H9 (cell line): ENCODE measurements around the gene GNPNAT1. TPM values are rescaled to one million over a fixed set of nuclear protein-coding genes. Genes with fewer than 3 reads are reported as not detected.

ENCODE experiments used
- DNase-seq: peaks from one replicate; pipeline ENCODE4 v3.0.0-alpha.2; 2017
- H2AFZ ChIP-seq: one replicate; pipeline ENCODE4 v1.6.1; 2013; ENCODE audit warnings: mild to moderate bottlenecking, low read length, control low read depth, moderate library complexity
- H2AK5ac ChIP-seq: 2 replicates; pipeline ENCODE4 v1.6.1; 2013; ENCODE audit warnings: low read length, control low read depth, mixed read lengths; ENCODE audit not compliant: insufficient read length
- H2BK120ac ChIP-seq: one replicate; pipeline ENCODE4 v1.6.1; 2013; ENCODE audit warnings: low read depth, mild to moderate bottlenecking, low read length, control low read depth, inconsistent platforms; ENCODE audit not compliant: poor library complexity, severe bottlenecking
- H2BK12ac ChIP-seq: 2 replicates; pipeline ENCODE4 v1.6.1; 2013; ENCODE audit warnings: low read length, control low read depth, mixed read lengths, low read depth; ENCODE audit not compliant: insufficient read length
- H2BK15ac ChIP-seq: 2 replicates; pipeline ENCODE4 v1.6.1; 2013; ENCODE audit warnings: low read depth, low read length, control low read depth
- H2BK20ac ChIP-seq: one replicate; pipeline ENCODE4 v1.6.1; 2013; ENCODE audit warnings: low read depth, mild to moderate bottlenecking, low read length, control low read depth, inconsistent platforms; ENCODE audit not compliant: poor library complexity, severe bottlenecking
- H2BK5ac ChIP-seq: 2 replicates; pipeline ENCODE4 v1.6.1; 2013; ENCODE audit warnings: low read length, control low read depth, mixed read lengths; ENCODE audit not compliant: insufficient read length
- H3K14ac ChIP-seq: 2 replicates; pipeline ENCODE4 v1.6.1; 2013; ENCODE audit warnings: low read length, control low read depth; ENCODE audit not compliant: insufficient read depth
- H3K18ac ChIP-seq: 2 replicates; pipeline ENCODE4 v1.6.1; 2013; ENCODE audit warnings: low read depth, mild to moderate bottlenecking, mixed read lengths, low read length, control low read depth; ENCODE audit not compliant: insufficient read length
- H3K23ac ChIP-seq: 2 replicates; pipeline ENCODE4 v1.6.1; 2013; ENCODE audit warnings: low read length, control low read depth, mixed read lengths, low read depth; ENCODE audit not compliant: insufficient read length
- H3K23me2 ChIP-seq: 2 replicates; pipeline ENCODE4 v1.6.1; 2013; ENCODE audit warnings: low read depth, mild to moderate bottlenecking, mixed read lengths, low read length, control low read depth; ENCODE audit not compliant: insufficient read length, poor library complexity, severe bottlenecking
- H3K27ac ChIP-seq: 2 replicates; pipeline ENCODE4 v1.5.1; 2013; ENCODE audit warnings: low read length, control low read depth, mixed read lengths, low read depth; ENCODE audit not compliant: insufficient read length
- H3K27me3 ChIP-seq: 2 replicates; pipeline ENCODE4 v1.6.1; 2013; ENCODE audit warnings: low read length, control low read depth, inconsistent platforms; ENCODE audit not compliant: insufficient read depth
- H3K4ac ChIP-seq: 2 replicates; pipeline ENCODE4 v1.6.1; 2013; ENCODE audit warnings: low read depth, mild to moderate bottlenecking, control low read depth, inconsistent platforms, low read length, moderate library complexity
- H3K4me1 ChIP-seq: 2 replicates; pipeline ENCODE4 v1.6.1; 2013; ENCODE audit warnings: low read length, control low read depth, inconsistent platforms; ENCODE audit not compliant: insufficient read depth
- H3K4me2 ChIP-seq: 2 replicates; pipeline ENCODE4 v1.6.1; 2013; ENCODE audit warnings: low read length, control low read depth, mixed read lengths; ENCODE audit not compliant: insufficient read length, insufficient read depth
- H3K56ac ChIP-seq: 2 replicates; pipeline ENCODE4 v1.6.1; 2013; ENCODE audit warnings: low read depth, mild to moderate bottlenecking, mixed read lengths, low read length, control low read depth; ENCODE audit not compliant: insufficient read length
- H3K79me1 ChIP-seq: 2 replicates; pipeline ENCODE4 v1.6.1; 2013; ENCODE audit warnings: low read depth, mild to moderate bottlenecking, moderate library complexity, low read length, control low read depth, inconsistent platforms; ENCODE audit not compliant: insufficient read depth, poor library complexity, severe bottlenecking
- H3K79me2 ChIP-seq: 2 replicates; pipeline ENCODE4 v1.6.1; 2013; ENCODE audit warnings: low read length, control low read depth, inconsistent platforms; ENCODE audit not compliant: insufficient read depth
- H3K9ac ChIP-seq: 2 replicates; pipeline ENCODE4 v1.6.1; 2013; ENCODE audit warnings: low read length, control low read depth, mixed read lengths; ENCODE audit not compliant: insufficient read length; ENCODE audit errors: extremely low read depth
- H3K9me3 ChIP-seq: one replicate; pipeline ENCODE4 v1.6.1; 2013; ENCODE audit warnings: low read depth, low read length, inconsistent platforms; ENCODE audit not compliant: control insufficient read depth
- H3T11ph ChIP-seq: one replicate; pipeline ENCODE4 v1.6.1; 2013; ENCODE audit warnings: mild to moderate bottlenecking, low read length, control low read depth, inconsistent platforms
- H4K20me1 ChIP-seq: one replicate; pipeline ENCODE4 v1.6.1; 2013; ENCODE audit not compliant: control insufficient read depth, insufficient read length, insufficient read depth
- H4K5ac ChIP-seq: 2 replicates; pipeline ENCODE4 v1.6.1; 2013; ENCODE audit warnings: low read depth, mild to moderate bottlenecking, mixed read lengths, low read length, control low read depth; ENCODE audit not compliant: insufficient read length
- H4K8ac ChIP-seq: replicated peaks from 2 replicates; pipeline ENCODE4 v1.6.1; 2013; ENCODE audit warnings: low read length, control low read depth, mixed read lengths, low read depth; ENCODE audit not compliant: insufficient read length
- H4K91ac ChIP-seq: 2 replicates; pipeline ENCODE4 v1.6.1; 2013; ENCODE audit warnings: low read depth, mild to moderate bottlenecking, moderate library complexity, mixed read lengths, low read length, control low read depth; ENCODE audit not compliant: insufficient read length
- H3K27ac Mint-ChIP-seq, 3 experiments: 2 replicates in 2 of 3; 3 replicates in 1 of 3; pipeline ENCODE4 v1.8.0; 2020 to 2021; ENCODE audit warnings: mixed read lengths in 3 of 3, mild to moderate bottlenecking in 1 of 3, moderate library complexity in 1 of 3
- H3K27me3 Mint-ChIP-seq: 2 replicates; pipeline ENCODE4 v1.8.0; 2021; ENCODE audit warnings: low read depth, mild to moderate bottlenecking, moderate library complexity, mixed read lengths
- H3K36me3 Mint-ChIP-seq, 3 experiments: 2 replicates in 2 of 3; 3 replicates in 1 of 3; pipeline ENCODE4 v1.8.0; 2020 to 2021; ENCODE audit warnings: low read depth in 3 of 3, mixed read lengths in 3 of 3; ENCODE audit not compliant: insufficient read depth in 1 of 3
- H3K4me1 Mint-ChIP-seq, 2 experiments: 2 replicates each; pipeline ENCODE4 v1.8.0; 2020; ENCODE audit warnings: mixed read lengths in 2 of 2
- H3K4me3 Mint-ChIP-seq, 2 experiments: 2 replicates in 1 of 2; 3 replicates in 1 of 2; pipeline ENCODE4 v1.8.0; 2020 to 2021; ENCODE audit warnings: mild to moderate bottlenecking in 2 of 2, mixed read lengths in 2 of 2, moderate library complexity in 1 of 2
- H3K9me3 Mint-ChIP-seq, 2 experiments: 2 replicates in 1 of 2; 3 replicates in 1 of 2; pipeline ENCODE4 v1.8.0; 2020; ENCODE audit warnings: mild to moderate bottlenecking in 2 of 2, mixed read lengths in 2 of 2, moderate library complexity in 1 of 2
- CTCF ChIP-seq: fragments of 200-600 bp; sonication (generic); conservative IDR thresholded peaks from 3 replicates; pipeline ENCODE4 v1.8.0; 2021; ENCODE audit warnings: antibody characterized with exemption, mild to moderate bottlenecking
- WGBS: extraction: QIAGEN DNeasy Blood & Tissue Kit; methylation state at CpG from one replicate; pipeline ENCODE4 v1.1.7; 2013; ENCODE audit warnings: missing lambda C conversion rate, low lambda C conversion rate, mixed read lengths; ENCODE audit not compliant: insufficient read length; ENCODE audit errors: extremely low coverage; 5-methylcytosine and 5-hydroxymethylcytosine counted together
- total RNA-seq: library from RNA; stranded (reverse); gene quantifications from 2 replicates; pipeline ENCODE4 v1.2.1, GENCODE V29; 2021

The GNPNAT1 gene
- total RNA-seq, 1 experiment from 2014 or later: 49.0 TPM

- H2BK15ac ChIP-seq: no peak overlapping the region
- Mint-ChIP-seq H3K4me1 (no peaks in the 10 kb centered on the region), H3K4me3 (no peak overlapping the region), H3K36me3 (peaks cover 0 to 37% (median 13%) of the 10 kb centered on the region in 3 experiments; a peak in 5 of 7 replicates), H3K9me3 (no peaks in the 10 kb centered on the region), H3K27ac (0 out of 7 replicates have a peak overlapping the region, but pooled peaks of 1 of the 3 experiments have one; percentile 9), H3K27me3 (no peaks in the 10 kb centered on the region)
- H3K56ac ChIP-seq: no peak overlapping the region
- no peak overlapping the region for H2AK5ac ChIP-seq
- H3K18ac ChIP-seq: no peak overlapping the region
- H3K9ac ChIP-seq: no peak overlapping the region
- no peaks in the 10 kb centered on the region for H4K20me1 ChIP-seq
- H3T11ph ChIP-seq: no peak overlapping the region
- DNase-seq: no peak
- H3K23ac ChIP-seq: no peak overlapping the region
- WGBS: no CpG with 5 or more reads among the region's 1 CpG
- H3K4me2 ChIP-seq: no peak overlapping the region
- no peak for TF ChIP-seq CTCF
- H3K27me3 ChIP-seq: no peaks in the 10 kb centered on the region
- H4K91ac ChIP-seq: no peak overlapping the region
- no peak overlapping the region for H2BK20ac ChIP-seq
- no peak overlapping the region for H2BK120ac ChIP-seq
- no peaks in the 10 kb centered on the region for H3K23me2 ChIP-seq
- no peaks in the 10 kb centered on the region for H3K4me1 ChIP-seq
- H2BK12ac ChIP-seq: no peak overlapping the region
- no peak overlapping the region for H3K27ac ChIP-seq
- no peak overlapping the region for H4K8ac ChIP-seq
- no peak overlapping the region for H2BK5ac ChIP-seq
- no peak overlapping the region for H4K5ac ChIP-seq
- H3K9me3 ChIP-seq: no peaks in the 10 kb centered on the region
- H2AFZ ChIP-seq: no peak overlapping the region
- H3K79me1 ChIP-seq: no peaks in the 10 kb centered on the region
- no peak overlapping the region for H3K4ac ChIP-seq
- H3K14ac ChIP-seq: no peak overlapping the region
- no peaks in the 10 kb centered on the region for H3K79me2 ChIP-seq
These were observed 10.5 kb downstream of the GNPNAT1 start for GRCh38 chr14:52780893-52781292.
